HepG2 (cell line): Measurements from ENCODE around the gene C1QTNF5. TPM values are rescaled to one million over a fixed set of nuclear protein-coding genes. Genes with fewer than 3 reads are reported as not detected.

Experiments used
- AKAP8 ChIP-seq: sonication (generic); formaldehyde crosslinking; IDR thresholded peaks from 2 replicates; pipeline ENCODE4 v1.5.1; 2020; ENCODE audit warnings: mild to moderate bottlenecking, missing genetic modification reagents
- CAMTA2 ChIP-seq: sonication (generic); formaldehyde crosslinking; IDR thresholded peaks from 2 replicates; pipeline ENCODE4 v1.4.0; 2020; ENCODE audit warnings: mild to moderate bottlenecking, missing genetic modification reagents, borderline replicate concordance
- FOXM1 ChIP-seq: sonication (generic); formaldehyde crosslinking; IDR thresholded peaks from 2 replicates; pipeline ENCODE4 v1.5.0; 2020; ENCODE audit warnings: missing genetic modification reagents
- HNRNPLL ChIP-seq: fragments of 200-400 bp; formaldehyde crosslinking; IDR thresholded peaks from 2 replicates; pipeline ENCODE4 v1.6.1; 2017; ENCODE audit warnings: mild to moderate bottlenecking, low read depth, low read length; ENCODE audit not compliant: poor library complexity, severe bottlenecking
- MTF1 ChIP-seq: sonication (generic); formaldehyde crosslinking; IDR thresholded peaks from 2 replicates; pipeline ENCODE4 v1.5.0; 2020; ENCODE audit warnings: missing genetic modification reagents
- NR2F6 ChIP-seq, 2 experiments: IDR thresholded peaks; 2 replicates each; pipeline ENCODE4 v1.6.1; 2016; ENCODE audit warnings: antibody characterized with exemption in 1 of 2, mild to moderate bottlenecking in 1 of 2
- SP4 ChIP-seq: sonication (generic); formaldehyde crosslinking; IDR thresholded peaks from 2 replicates; pipeline ENCODE4 v1.8.1; 2023; ENCODE audit warnings: mild to moderate bottlenecking, missing genetic modification reagents
- SRSF1 ChIP-seq: fragments of 200-400 bp; formaldehyde crosslinking; optimal IDR thresholded peaks from 2 replicates; pipeline ENCODE3; 2017; ENCODE audit warnings: mild to moderate bottlenecking, low read depth, low read length, moderate library complexity
- ZBTB20 ChIP-seq: sonication (generic); formaldehyde crosslinking; IDR thresholded peaks from 2 replicates; pipeline ENCODE4 v1.8.1; 2023; ENCODE audit warnings: missing genetic modification reagents, low read depth, mild to moderate bottlenecking, borderline replicate concordance
- ZBTB39 ChIP-seq: sonication (generic); formaldehyde crosslinking; IDR thresholded peaks from 2 replicates; pipeline ENCODE4 v1.5.0; 2020; ENCODE audit warnings: missing genetic modification reagents
- ZNF260 ChIP-seq: sonication (generic); formaldehyde crosslinking; IDR thresholded peaks from 2 replicates; pipeline ENCODE4 v1.4.0; 2020; ENCODE audit warnings: missing genetic modification reagents, low read depth, mild to moderate bottlenecking, borderline replicate concordance
- ZNF296 ChIP-seq: sonication (generic); formaldehyde crosslinking; conservative IDR thresholded peaks from 2 replicates; pipeline ENCODE4 v1.5.0; 2020; ENCODE audit warnings: mild to moderate bottlenecking, missing genetic modification reagents
- ZNF563 ChIP-seq: sonication (generic); formaldehyde crosslinking; IDR thresholded peaks from 2 replicates; pipeline ENCODE4 v1.8.0; 2022; ENCODE audit warnings: mild to moderate bottlenecking, moderate library complexity, missing genetic modification reagents
- ZNF572 ChIP-seq: sonication (generic); formaldehyde crosslinking; IDR thresholded peaks from 2 replicates; pipeline ENCODE4 v1.5.1; 2020; ENCODE audit warnings: mild to moderate bottlenecking, missing genetic modification reagents
- ZNF883 ChIP-seq: sonication (generic); formaldehyde crosslinking; IDR thresholded peaks from 2 replicates; pipeline ENCODE4 v1.5.1; 2020; ENCODE audit warnings: mild to moderate bottlenecking, missing genetic modification reagents; ENCODE audit errors: not compliant biosample characterization
- polyA plus RNA-seq, 8 experiments: library from polyadenylated mRNA; depleted of rRNA in 3 of 8; stranded (reverse) in 7 of 8; unstranded in 1 of 8; fragments of >200 nt; fragmentation: Illumina TruSeq in 4 of 8; extraction: Trizol in 4 of 8; gene quantifications; 2 replicates each; pipeline versions ENCODE4 v1.2.1 to v1.2.3, GENCODE V29; 2011 to 2016; ENCODE audit warnings: low read depth in 4 of 8, missing spikeins in 1 of 8, mixed read lengths in 1 of 8; ENCODE audit not compliant: insufficient read depth in 1 of 8
- total RNA-seq, 5 experiments: library from RNA; depleted of rRNA; stranded (reverse); fragments of >200 nt; fragmentation: Illumina TruSeq; extraction: Trizol; gene quantifications; 2 replicates each; pipeline ENCODE4 v1.2.3, GENCODE V29; 2016; ENCODE audit warnings: low read depth in 1 of 5
- TF ChIP-seq, protein P1 (sequence below): sonication (generic); formaldehyde crosslinking; IDR thresholded peaks from 2 replicates; pipeline ENCODE4 v1.8.1; 2023; ENCODE audit warnings: mild to moderate bottlenecking, missing genetic modification reagents, borderline replicate concordance
- TF ChIP-seq, protein P2 (sequence below): sonication (generic); formaldehyde crosslinking; IDR thresholded peaks from 2 replicates; pipeline ENCODE4 v1.4.0; 2020; ENCODE audit warnings: mild to moderate bottlenecking, missing genetic modification reagents
- TF ChIP-seq, protein P3 (sequence below): sonication (generic); formaldehyde crosslinking; IDR thresholded peaks from 2 replicates; pipeline ENCODE4 v1.5.1; 2020; ENCODE audit warnings: missing genetic modification reagents, mild to moderate bottlenecking, borderline replicate concordance
- TF ChIP-seq, protein P4 (sequence below): sonication (generic); formaldehyde crosslinking; IDR thresholded peaks from 2 replicates; pipeline ENCODE4 v1.4.0; 2020; ENCODE audit warnings: missing genetic modification reagents

Gene C1QTNF5
- total and polyA plus RNA-seq, 2 of the 13 experiments (the other 11 are each of a cell fraction or from before 2014, with no cell fraction given) = 0.86 to 1.2 TPM

- TF ChIP-seq, protein P1, sequence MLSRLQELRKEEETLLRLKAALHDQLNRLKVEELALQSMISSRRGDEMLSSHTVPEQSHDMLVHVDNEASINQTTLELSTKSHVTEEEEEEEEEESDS = no peak
- TF ChIP-seq AKAP8 (CRISPR knock-in tag) (no peak), NR2F6 (IDR thresholded peaks at IDR 0.05) (no peak), NR2F6 (CRISPR knock-in tag; IDR thresholded peaks at IDR 0.05) (peak; percentile 16; the same call in 1 of the 2 replicates), ZNF563 (CRISPR knock-in tag) (peak; percentile 74; the same call in 1 of the 2 replicates), CAMTA2 (no peak), ZBTB39 (no peak), HNRNPLL (peak; percentile 55), ZNF260 (CRISPR knock-in tag) (no peak), ZNF296 (peak; percentile 30; the same call in 1 of the 2 replicates), SP4 (peak; percentile 75), ZBTB20 (CRISPR knock-in tag) (peak; percentile 45; the same call in 1 of the 2 replicates), FOXM1 (no peak), ZNF572 (CRISPR knock-in tag) (peak; percentile 85; the same call in 1 of the 2 replicates), MTF1 (CRISPR knock-in tag) (no peak), ZNF883 (CRISPR knock-in tag) (peak; percentile 28), SRSF1 (no peak)
- TF ChIP-seq, protein P2, sequence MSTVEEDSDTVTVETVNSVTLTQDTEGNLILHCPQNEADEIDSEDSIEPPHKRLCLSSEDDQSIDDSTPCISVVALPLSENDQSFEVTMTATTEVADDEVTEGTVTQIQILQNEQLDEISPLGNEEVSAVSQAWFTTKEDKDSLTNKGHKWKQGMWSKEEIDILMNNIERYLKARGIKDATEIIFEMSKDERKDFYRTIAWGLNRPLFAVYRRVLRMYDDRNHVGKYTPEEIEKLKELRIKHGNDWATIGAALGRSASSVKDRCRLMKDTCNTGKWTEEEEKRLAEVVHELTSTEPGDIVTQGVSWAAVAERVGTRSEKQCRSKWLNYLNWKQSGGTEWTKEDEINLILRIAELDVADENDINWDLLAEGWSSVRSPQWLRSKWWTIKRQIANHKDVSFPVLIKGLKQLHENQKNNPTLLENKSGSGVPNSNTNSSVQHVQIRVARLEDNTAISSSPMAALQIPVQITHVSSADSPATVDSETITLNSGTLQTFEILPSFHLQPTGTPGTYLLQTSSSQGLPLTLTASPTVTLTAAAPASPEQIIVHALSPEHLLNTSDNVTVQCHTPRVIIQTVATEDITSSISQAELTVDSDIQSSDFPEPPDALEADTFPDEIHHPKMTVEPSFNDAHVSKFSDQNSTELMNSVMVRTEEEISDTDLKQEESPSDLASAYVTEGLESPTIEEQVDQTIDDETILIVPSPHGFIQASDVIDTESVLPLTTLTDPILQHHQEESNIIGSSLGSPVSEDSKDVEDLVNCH = no peak
- TF ChIP-seq, protein P3, sequence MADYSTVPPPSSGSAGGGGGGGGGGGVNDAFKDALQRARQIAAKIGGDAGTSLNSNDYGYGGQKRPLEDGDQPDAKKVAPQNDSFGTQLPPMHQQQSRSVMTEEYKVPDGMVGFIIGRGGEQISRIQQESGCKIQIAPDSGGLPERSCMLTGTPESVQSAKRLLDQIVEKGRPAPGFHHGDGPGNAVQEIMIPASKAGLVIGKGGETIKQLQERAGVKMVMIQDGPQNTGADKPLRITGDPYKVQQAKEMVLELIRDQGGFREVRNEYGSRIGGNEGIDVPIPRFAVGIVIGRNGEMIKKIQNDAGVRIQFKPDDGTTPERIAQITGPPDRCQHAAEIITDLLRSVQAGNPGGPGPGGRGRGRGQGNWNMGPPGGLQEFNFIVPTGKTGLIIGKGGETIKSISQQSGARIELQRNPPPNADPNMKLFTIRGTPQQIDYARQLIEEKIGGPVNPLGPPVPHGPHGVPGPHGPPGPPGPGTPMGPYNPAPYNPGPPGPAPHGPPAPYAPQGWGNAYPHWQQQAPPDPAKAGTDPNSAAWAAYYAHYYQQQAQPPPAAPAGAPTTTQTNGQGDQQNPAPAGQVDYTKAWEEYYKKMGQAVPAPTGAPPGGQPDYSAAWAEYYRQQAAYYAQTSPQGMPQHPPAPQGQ (CRISPR knock-in tag) = no peak
- TF ChIP-seq, protein P4, sequence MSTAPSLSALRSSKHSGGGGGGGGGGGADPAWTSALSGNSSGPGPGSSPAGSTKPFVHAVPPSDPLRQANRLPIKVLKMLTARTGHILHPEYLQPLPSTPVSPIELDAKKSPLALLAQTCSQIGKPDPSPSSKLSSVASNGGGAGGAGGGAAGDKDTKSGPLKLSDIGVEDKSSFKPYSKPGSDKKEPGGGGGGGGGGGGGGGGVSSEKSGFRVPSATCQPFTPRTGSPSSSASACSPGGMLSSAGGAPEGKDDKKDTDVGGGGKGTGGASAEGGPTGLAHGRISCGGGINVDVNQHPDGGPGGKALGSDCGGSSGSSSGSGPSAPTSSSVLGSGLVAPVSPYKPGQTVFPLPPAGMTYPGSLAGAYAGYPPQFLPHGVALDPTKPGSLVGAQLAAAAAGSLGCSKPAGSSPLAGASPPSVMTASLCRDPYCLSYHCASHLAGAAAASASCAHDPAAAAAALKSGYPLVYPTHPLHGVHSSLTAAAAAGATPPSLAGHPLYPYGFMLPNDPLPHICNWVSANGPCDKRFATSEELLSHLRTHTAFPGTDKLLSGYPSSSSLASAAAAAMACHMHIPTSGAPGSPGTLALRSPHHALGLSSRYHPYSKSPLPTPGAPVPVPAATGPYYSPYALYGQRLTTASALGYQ (CRISPR knock-in tag) = peak; percentile 56; the same call in 1 of the 2 replicates
Observed at GRCh38 chr11:119381181-119381988, 40.7 kb upstream of the C1QTNF5 start, which contains the start of gene USP2 (continued).
